ENCODE measurements around the gene STK38L. TPM values are rescaled to one million over a fixed set of nuclear protein-coding genes. Genes with fewer than 3 reads are reported as not detected.

STK38L gene
- total and polyA plus RNA-seq, 10 of the 15 experiments (the other 5 are each of a cell fraction or from before 2014, with no cell fraction given): 43.0 to 154 (median 115) TPM

DNA sequence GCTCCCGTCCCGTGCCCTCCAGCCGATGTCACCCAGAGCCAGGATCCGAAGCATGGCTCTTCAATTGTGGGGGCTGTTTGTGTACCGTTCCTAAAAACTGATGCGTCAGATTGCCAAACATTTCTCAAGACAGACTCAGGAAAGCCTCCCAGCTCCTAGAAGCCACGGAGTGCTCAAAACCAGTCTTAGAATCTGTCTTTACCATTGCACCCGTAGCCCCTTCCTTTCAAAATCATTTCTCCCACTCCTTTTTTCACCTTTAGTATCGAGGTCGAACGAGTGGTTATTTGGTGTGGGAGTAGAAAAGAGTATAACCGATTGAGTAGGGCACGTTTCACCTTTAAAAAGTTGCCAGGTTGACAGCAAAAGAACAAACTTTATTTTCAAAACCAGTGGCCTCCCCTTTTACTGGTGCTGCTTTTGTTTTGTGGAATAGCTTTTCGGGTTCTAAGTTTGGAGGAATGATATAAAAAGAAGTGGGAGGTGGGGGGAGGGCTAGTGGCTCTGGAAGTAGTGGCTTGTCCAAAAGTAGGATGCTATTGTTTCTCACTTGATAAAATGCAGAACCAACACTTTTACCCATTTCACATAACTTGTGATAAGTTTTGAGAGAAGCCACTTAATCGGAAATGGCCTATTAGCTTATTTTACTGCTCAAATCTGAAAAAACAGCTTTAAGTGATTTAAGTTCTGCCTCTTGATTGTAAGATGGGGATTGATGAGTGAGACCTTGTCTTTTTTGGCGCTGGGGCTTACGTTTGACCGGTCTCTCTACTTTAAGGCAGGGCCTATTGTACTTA, 803 bp downstream of the STK38L start:
- peak; percentile 13 for FAIRE-seq
- intact Hi-C loops (cut with micrococcal nuclease; ENCODE audit: unreplicated experiment) (loop anchor here (1.0 to 10.0 kb wide), 9 partner anchors 24 to 310 kb away; partner anchors contain the start of genes FGFR1OP2, INTS13 and TM7SF3), in situ Hi-C loops (cut with MboI) (no loop called here)
- ChIA-PET CTCF (interaction anchor here (0.6 to 14.4 kb wide), 11 partner anchors 11 to 229 kb away, joined by 3 to 179 read pairs (median 3); no protein-coding TSS in a partner anchor), RAD21 (ENCODE audit: unreplicated experiment) (interaction anchor here (0.7 to 21.5 kb wide), 23 partner anchors 8 to 232 kb away, joined by 3 to 282 read pairs (median 3); partner anchors contain the start of genes BMAL2 and MED21), SMC1A (ENCODE audit: uncharacterized antibody, unreplicated experiment) (interaction anchor here (0.6 to 20.4 kb wide), 20 partner anchors 10 to 229 kb away, joined by 3 to 491 read pairs (median 9); partner anchors contain the start of gene BMAL2), POLR2A (interaction anchor here (0.6 to 5.5 kb wide), 21 partner anchors 10 to 233 kb away, joined by 3 to 45 read pairs (median 5); partner anchors contain the start of genes BMAL2 and MED21)
- Histone ChIP-seq H2AFZ (ENCODE audit: control insufficient read depth, low read depth, low read length) (no peak overlapping the region; the same call in 1 of the 2 replicates), H3K4me3 (peak overlapping the region; percentile 86), H3K9ac (ENCODE audit: control insufficient read depth, insufficient read depth, low read length) (peak overlapping the region; percentile 99), H3K27ac (ENCODE audit: control insufficient read depth, insufficient read depth) (peak overlapping the region; percentile 93), H4K20me1 (ENCODE audit: control insufficient read depth, insufficient read depth) (no peaks in the 10 kb centered on the region), H3K79me2 (ENCODE audit: control insufficient read depth, insufficient read depth, low read length) (peaks cover 58% of the 10 kb centered on the region), H3K36me3 (ENCODE audit: control insufficient read depth in 2 of 2, insufficient read depth in 2 of 2, low read length in 1 of 2) (peaks cover 0 to 5% of the 10 kb centered on the region in 2 experiments; a peak in 1 of 4 replicates), H3K4me1 (ENCODE audit: control insufficient read depth, insufficient read depth, low read length) (peaks cover 7% of the 10 kb centered on the region; the same call in 1 of the 2 replicates), H3K27me3 (replicated peaks in 1 of 2; ENCODE audit: control insufficient read depth in 2 of 2, insufficient read depth in 2 of 2, low read length in 1 of 2) (no peaks in the 10 kb centered on the region), H3K4me2 (ENCODE audit: control insufficient read depth, insufficient read depth) (peak overlapping the region; percentile 85), H3K9me3 (replicated peaks; ENCODE audit: control insufficient read depth, insufficient read depth, low read length) (peaks cover 2% of the 10 kb centered on the region; the same call in 2 of the 3 replicates)
- TF ChIP-seq MTA2 (IDR thresholded peaks at IDR 0.05; ENCODE audit: low read depth): no peak
- 0 out of 2 replicates have a peak, but pooled peaks have one; percentile 13 for TF ChIP-seq BMI1 (IDR thresholded peaks at IDR 0.05; ENCODE audit: borderline replicate concordance)
- TF ChIP-seq, protein P1, sequence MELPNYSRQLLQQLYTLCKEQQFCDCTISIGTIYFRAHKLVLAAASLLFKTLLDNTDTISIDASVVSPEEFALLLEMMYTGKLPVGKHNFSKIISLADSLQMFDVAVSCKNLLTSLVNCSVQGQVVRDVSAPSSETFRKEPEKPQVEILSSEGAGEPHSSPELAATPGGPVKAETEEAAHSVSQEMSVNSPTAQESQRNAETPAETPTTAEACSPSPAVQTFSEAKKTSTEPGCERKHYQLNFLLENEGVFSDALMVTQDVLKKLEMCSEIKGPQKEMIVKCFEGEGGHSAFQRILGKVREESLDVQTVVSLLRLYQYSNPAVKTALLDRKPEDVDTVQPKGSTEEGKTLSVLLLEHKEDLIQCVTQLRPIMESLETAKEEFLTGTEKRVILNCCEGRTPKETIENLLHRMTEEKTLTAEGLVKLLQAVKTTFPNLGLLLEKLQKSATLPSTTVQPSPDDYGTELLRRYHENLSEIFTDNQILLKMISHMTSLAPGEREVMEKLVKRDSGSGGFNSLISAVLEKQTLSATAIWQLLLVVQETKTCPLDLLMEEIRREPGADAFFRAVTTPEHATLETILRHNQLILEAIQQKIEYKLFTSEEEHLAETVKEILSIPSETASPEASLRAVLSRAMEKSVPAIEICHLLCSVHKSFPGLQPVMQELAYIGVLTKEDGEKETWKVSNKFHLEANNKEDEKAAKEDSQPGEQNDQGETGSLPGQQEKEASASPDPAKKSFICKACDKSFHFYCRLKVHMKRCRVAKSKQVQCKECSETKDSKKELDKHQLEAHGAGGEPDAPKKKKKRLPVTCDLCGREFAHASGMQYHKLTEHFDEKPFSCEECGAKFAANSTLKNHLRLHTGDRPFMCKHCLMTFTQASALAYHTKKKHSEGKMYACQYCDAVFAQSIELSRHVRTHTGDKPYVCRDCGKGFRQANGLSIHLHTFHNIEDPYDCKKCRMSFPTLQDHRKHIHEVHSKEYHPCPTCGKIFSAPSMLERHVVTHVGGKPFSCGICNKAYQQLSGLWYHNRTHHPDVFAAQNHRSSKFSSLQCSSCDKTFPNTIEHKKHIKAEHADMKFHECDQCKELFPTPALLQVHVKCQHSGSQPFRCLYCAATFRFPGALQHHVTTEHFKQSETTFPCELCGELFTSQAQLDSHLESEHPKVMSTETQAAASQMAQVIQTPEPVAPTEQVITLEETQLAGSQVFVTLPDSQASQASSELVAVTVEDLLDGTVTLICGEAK (IDR thresholded peaks at IDR 0.05; ENCODE audit: borderline replicate concordance): 0 out of 2 replicates have a peak, but pooled peaks have one; percentile 10
- no peak for TF ChIP-seq NFXL1 (IDR thresholded peaks at IDR 0.05; ENCODE audit: borderline replicate concordance)
- TF ChIP-seq, protein P2, sequence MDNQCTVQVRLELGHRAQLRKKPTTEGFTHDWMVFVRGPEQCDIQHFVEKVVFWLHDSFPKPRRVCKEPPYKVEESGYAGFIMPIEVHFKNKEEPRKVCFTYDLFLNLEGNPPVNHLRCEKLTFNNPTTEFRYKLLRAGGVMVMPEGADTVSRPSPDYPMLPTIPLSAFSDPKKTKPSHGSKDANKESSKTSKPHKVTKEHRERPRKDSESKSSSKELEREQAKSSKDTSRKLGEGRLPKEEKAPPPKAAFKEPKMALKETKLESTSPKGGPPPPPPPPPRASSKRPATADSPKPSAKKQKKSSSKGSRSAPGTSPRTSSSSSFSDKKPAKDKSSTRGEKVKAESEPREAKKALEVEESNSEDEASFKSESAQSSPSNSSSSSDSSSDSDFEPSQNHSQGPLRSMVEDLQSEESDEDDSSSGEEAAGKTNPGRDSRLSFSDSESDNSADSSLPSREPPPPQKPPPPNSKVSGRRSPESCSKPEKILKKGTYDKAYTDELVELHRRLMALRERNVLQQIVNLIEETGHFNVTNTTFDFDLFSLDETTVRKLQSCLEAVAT (IDR thresholded peaks at IDR 0.05): peak; percentile 79; the same call in 1 of the 2 replicates
- TF ChIP-seq, protein P3, sequence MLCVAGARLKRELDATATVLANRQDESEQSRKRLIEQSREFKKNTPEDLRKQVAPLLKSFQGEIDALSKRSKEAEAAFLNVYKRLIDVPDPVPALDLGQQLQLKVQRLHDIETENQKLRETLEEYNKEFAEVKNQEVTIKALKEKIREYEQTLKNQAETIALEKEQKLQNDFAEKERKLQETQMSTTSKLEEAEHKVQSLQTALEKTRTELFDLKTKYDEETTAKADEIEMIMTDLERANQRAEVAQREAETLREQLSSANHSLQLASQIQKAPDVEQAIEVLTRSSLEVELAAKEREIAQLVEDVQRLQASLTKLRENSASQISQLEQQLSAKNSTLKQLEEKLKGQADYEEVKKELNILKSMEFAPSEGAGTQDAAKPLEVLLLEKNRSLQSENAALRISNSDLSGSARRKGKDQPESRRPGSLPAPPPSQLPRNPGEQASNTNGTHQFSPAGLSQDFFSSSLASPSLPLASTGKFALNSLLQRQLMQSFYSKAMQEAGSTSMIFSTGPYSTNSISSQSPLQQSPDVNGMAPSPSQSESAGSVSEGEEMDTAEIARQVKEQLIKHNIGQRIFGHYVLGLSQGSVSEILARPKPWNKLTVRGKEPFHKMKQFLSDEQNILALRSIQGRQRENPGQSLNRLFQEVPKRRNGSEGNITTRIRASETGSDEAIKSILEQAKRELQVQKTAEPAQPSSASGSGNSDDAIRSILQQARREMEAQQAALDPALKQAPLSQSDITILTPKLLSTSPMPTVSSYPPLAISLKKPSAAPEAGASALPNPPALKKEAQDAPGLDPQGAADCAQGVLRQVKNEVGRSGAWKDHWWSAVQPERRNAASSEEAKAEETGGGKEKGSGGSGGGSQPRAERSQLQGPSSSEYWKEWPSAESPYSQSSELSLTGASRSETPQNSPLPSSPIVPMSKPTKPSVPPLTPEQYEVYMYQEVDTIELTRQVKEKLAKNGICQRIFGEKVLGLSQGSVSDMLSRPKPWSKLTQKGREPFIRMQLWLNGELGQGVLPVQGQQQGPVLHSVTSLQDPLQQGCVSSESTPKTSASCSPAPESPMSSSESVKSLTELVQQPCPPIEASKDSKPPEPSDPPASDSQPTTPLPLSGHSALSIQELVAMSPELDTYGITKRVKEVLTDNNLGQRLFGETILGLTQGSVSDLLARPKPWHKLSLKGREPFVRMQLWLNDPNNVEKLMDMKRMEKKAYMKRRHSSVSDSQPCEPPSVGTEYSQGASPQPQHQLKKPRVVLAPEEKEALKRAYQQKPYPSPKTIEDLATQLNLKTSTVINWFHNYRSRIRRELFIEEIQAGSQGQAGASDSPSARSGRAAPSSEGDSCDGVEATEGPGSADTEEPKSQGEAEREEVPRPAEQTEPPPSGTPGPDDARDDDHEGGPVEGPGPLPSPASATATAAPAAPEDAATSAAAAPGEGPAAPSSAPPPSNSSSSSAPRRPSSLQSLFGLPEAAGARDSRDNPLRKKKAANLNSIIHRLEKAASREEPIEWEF (IDR thresholded peaks at IDR 0.05; ENCODE audit: insufficient replicate concordance, low read depth, low read length): no peak
- TF ChIP-seq RUNX3 (IDR thresholded peaks at IDR 0.05; ENCODE audit: low read length): peak; percentile 16; the same call in 1 of the 2 replicates
- TF ChIP-seq POLR2AphosphoS2 (IDR thresholded peaks at IDR 0.05; ENCODE audit: low read depth, low read length): 0 out of 2 replicates have a peak, but pooled peaks have one; percentile 58
- TF ChIP-seq HDAC2 (IDR thresholded peaks at IDR 0.05): no peak
- under 1% methylated on average over 18 of the region's 18 CpGs for WGBS (ENCODE audit: insufficient coverage, insufficient replicate concordance, low lambda C conversion rate, missing lambda C conversion rate)
- peak; percentile 0; the same call in 2 of the 3 replicates for ATAC-seq
- TSS peak; percentile 57 for BruUV-seq (replicated peaks)
- DNase-seq (ENCODE audit: low read depth, low spot score): no peak

All from GM12878 (cell line).